ENCODE measurements around the gene OSBPL8.
"Not testable (repeated sequence)": the region's sequence is repeated elsewhere in the genome, so short reads cannot be mapped to it uniquely, and the experiment has no call there.

Gene OSBPL8

DNA sequence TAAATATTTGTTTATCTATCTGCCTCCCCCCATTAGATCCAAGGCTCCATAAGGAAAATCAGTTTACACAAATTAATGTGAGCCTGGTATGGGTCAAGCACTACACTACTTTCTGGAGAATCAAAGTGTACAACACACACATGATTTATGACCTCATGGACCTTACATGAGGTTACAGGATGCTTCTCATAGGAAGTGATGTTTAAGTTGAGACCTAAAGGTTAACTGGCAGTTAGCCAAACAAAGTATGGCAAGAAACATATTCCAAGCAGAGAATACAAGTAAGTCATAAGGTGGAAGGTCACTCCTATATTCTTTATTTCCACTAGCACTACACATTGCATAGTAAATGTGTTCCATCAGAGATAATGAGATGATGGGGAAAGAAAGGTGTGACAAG, 39.2 kb downstream of the OSBPL8 start:
- DNase-seq = no peak

DNA sequence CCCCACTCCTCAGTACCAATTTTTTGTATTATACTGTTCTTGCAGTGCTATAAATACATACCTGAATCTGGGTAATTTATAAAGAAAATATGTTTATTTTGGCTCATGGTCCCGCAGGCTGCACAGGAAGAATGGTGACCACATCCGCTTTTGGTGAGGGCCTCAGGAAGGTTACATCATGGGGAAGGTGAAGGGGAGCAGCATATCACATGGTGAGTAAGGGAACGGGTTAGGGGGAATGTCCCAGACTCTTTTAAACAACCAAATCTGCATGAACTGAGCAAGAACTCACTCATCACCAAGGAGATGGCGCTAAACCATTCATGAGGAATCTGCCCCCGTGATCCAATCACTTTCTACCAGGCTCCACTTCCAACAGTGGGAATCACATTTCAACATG, 40.0 kb downstream of the OSBPL8 start:
- DNase-seq = no peak

DNA sequence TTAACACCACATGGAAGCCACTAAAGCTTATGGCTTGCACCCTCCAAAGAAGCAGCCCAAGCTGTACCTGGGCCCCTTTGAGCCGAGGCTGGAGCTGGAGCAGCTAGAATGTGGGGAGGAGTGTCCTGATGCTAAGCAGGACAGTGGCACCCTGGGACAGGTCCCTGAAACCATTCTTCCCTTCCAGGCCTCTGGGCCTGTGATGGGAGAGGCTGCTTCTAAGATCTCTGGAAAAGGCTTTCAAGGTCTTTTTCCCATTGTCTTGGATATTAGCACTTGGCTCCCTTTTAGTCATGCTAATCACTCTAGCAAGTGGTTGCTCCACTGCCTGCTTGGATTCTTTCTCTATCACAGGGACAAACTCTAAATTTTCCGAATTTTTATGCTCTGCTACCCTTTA, 40.9 kb downstream of the OSBPL8 start:
- no peak for DNase-seq

DNA sequence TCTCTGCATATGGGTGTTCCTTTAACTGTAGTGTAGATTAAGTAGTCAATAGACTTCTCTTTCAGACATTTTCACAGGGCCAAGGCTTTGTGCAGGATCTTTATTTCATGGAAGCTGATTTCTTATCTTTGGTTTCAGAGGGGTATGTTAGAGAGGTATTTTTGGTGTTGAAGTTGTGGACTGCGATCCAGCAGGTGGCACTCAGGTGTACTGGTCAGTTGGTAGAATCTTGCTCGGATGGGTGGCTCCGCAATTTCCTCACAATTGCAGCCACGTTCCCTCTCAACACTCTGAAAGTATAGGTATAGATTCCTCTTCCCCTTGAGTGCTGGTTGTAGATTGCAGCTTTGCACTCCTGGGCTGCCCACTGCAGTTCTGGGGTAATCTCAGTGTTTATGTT, 44.3 kb downstream of the OSBPL8 start:
- no peak for DNase-seq

DNA sequence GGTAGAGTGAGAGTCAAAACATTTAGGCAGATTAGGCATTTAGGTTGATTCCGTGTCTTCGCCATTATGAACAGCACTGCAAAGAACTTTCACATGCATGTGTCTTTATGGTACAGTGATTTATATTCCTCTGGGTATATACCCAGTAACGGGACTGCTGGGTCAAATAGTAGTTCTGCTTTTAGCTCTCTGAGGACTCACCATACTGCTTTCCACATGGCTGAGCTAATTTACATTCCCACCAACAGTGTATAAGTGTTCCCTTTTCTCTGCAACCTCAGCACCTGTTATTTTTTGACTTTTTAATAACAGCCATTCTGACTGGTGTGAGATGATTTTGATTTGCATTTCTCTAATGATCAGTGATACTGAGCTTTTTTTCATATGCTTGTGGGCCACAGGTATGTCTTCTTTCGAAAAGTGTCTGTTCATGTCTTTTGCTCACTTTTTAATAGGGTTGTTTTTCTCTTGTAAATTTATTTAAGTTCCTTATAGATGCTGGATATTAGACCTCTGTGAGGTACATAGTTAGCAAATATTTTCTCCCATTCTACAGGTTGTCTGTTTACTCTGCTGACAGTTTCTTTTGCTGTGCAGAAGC, 48.4 kb downstream of the OSBPL8 start:
- not testable (repeated sequence) for DNase-seq

DNA sequence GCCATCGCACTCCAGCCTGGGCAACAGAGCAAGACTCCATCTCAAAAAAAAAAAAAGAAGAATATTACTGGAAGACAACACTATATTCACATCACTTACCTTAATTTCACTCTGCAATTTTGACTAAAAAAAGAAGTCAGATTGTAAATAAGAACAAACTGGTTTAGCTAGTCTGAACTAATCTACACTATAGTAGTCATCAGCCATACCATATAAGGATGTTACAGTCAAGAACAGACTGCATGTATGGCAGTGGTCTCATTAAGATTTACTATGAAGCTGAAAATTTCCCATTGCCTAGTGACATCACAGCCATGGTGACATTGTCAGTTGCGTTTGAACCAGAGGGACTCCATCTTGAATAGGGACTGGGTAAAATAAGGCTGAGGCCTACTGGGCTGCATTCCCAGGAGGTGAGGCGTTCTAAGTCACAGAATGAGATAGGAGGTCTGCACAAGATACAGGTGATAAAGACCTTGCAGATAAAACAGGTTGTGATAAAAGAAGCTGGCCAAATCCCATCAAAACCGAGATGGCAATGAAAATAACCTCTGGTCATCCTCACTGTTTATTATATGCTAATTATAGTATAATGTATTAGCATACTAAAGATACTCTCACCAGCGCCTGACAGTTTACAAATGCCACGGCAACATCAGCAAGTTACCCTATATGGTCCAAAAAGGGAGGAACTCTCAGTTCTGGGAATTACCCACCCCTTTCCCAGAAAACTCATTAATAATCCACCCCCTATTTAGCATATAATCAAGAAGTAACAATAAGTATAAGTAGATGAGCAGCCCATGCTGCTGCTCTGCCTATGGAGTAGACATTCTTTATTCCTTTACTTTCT, 51.2 kb downstream of the OSBPL8 start:
- no peak for DNase-seq

DNA sequence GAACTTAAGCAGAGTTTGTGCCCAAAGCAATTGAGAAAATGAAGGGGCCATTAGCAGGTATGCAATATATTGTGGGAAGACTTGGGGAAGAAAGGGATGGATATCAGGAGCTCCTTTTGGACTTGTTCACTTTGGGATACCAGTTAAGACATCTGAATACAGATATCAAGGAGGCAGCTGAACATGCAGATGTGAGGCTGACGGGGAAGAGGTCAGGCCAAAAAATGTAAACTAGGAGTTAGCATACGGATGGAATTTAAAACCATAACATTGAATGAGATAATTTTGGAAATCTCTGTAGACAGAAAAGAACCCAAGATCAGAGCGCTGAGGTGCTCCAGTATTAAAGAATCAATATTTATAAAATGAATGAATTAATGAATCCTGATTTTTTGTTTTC, 53.4 kb downstream of the OSBPL8 start:
- DNase-seq = no peak

DNA sequence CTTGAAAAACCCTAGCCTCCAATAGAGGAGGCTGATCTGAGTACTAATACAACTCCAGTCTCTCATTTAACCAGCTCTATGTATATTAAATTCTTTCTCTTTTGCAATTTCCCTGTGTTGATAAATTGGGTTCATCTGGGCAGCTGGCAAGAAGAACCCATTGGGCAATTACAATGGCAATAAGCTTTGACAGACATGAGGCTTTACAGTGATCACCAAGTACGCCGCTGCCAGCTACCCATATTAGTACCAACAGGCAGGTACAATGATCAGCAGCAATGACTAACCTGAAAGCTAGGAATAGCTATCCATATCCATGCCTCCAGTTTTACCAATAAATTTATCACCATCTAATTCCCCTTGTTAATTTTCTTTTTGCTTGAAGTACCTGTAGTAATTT, 54.5 kb downstream of the OSBPL8 start:
- DNase-seq = no peak

DNA sequence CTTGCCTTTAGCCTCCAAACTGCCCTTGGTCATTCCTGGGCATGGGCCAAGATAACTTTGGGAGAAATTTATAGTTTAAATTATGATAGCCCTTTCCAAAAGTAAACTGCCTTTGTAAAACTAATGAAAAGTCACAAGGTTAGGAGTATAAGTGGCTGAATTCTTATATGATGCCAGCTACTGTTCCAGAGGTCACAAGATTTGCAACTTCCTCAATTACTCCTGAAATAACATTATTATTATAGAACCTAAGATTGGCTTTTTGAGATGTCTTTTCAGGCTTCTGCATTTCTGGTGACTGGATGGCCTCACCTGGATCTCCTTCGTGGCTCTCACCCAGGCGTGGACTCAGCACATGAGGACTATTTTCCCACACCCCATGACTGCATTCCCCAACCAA, 55.0 kb downstream of the OSBPL8 start:
- DNase-seq = no peak

DNA sequence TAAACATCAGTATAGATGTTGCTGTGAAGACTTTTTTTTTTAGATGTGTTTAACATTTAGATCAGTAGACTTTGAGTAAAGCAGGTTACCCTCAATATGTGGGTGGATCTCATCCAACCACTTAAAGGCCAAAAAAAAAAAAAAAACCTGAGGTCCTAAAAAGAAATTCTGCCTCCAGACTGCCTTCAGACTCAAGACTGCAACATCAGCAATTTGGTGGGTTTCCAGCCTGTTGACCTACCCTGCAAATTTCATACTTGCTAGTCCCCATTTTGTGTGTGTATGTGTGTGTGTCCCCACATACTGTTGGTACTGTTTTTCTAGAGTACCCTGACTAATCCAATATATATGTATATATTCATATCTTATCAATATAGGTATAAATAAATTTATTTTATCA, 55.6 kb downstream of the OSBPL8 start:
- DNase-seq = no peak

DNA sequence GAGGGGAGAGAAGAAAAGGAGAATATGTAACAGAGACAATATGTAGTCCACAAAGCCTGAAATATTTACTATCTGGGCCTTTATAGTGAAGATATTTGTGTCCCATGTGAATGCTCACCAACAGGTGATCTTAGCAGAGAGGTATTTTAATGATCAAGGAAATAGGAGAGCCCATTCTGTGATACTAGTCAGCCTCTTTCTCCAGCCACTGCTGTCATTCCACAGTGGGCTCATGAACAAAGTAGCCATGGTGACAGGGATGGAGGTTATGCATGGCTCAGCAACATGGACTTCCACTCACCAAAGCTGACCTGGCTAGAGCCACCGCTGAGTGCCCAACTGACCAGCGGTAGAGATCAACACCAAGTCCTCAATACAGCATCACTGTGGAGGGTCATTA, 58.2 kb downstream of the OSBPL8 start:
- DNase-seq = no peak

DNA sequence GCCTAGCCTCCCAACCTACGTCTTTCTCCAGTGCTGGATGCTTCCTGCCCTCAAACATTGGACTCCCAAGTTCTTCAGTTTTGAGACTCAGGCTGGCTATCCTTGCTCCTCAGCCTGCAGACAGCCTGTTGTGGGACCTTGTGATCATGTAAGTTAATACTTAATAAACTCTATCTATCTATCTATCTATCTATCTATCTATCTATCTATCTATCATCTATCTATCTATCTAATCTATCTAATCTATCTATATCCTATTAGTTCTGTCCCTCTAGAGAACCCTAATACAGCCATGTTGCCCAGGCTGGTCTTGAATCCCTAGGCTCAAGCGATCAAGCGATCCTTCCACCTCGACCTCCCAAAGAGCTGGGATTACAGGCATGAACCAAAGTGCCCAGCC, 60.4 kb downstream of the OSBPL8 start:
- not testable (repeated sequence) for DNase-seq

DNA sequence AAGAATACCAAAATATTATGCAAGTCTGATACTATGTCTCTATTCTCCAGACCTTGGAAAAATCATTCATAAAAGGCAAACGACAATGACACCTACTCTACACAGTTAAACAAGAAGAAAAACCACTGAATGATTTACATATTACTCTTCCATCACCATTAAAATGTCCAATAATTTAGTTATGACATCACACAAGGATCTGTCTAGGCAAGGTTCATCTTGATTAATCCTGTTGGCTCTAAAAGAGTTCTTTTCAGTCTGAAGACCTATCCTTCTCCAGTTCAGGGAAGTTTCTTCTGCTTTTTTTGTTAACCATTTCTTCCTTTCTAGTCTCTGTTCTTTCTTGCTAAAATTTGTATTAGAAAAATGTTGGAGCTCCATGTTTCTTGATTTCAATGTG, 64.0 kb downstream of the OSBPL8 start:
- DNase-seq = no peak

DNA sequence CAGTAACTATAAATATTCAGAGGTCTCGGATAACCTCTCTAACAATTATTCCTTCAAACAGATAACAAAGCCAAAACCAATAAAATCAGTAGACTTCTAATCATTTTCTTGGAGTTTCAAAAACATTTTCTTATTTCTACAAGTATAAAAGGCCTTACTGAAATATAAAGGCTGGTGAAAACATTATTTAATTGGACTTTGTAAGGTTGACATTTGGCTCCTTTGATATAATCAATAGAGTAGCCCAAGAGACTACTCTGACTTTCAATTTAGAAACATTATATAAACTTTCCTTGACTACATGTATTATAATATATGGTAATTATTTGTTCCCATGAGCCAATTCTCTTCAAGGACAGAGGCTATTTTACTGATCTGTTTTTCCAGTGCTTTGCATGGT, 68.3 kb downstream of the OSBPL8 start:
- no peak for DNase-seq

DNA sequence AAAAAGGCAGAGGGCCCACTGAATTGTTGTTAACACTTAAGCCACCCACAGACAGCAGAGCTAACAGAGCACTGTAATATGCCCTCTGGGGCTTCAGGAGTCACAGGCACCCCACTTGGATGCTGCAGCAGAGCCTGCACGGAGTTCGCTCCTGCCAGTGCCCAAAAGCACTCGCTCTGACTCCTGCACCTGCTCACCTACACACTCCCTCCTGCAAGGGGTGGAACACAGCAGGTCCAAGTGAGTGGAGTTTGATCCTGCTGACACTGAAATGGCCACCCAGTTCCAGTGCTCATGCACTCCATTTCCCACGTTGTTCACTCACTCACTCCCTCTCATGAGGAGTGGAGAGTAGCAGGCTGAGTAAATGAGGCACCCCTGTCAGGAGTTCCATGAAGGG, 68.8 kb downstream of the OSBPL8 start:
- DNase-seq = no peak

DNA sequence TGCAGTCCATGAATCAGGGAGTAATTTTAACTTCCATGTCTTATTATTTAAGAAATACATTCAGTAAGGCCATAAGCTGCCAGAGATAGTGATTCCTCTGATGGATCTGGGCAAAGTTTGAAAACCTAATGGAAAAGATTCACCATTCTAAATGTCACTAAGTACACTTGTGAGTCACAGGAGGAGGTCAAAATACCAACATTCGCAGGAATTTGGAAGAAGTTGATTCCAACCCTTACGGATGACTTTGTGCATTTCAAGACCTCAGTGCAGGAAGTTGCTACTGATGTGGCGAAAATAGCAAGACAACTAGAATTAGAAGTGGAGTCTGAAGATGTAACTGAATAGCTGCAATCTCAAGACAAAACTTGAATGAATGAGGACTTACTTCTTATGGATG, 69.8 kb downstream of the OSBPL8 start:
- no peak for DNase-seq

DNA sequence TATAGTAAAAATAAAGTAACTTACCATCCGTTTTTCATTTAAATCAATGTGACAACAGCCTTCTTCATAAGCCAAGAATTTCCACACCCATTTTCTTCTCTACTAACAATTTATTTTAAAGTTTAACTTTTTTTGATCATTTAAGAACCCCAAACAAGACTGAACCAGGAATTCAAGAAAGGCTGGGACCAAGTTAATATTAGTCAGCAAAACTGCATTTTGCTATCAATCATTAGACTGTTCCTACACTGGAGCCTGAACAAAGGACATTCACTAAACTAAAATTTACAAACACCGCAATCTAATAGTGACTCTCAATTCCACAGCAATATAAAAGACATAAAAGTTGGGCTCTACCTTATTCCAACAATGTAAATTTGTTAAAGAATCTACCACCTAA, 73.6 kb downstream of the OSBPL8 start:
- no peak for DNase-seq

DNA sequence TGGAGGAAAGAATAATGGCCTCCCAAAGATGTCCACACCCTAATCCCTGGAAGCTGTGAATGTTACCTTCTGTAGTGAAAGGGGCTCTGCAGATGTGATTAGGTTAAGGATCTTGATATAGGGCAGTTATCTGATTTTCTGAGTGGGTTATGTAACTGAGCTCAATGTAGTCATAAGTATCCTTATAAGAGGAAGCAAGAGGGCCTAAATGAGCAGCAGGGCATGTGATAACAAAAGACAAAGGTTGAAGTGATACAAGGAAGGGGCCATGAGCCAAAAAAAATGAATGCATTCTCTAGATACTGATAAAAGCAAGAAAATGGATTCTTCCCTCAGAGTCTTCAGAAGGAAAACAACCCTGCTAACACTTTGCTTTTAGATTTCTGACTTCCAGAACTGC, 78.8 kb downstream of the OSBPL8 start:
- DNase-seq = no peak

DNA sequence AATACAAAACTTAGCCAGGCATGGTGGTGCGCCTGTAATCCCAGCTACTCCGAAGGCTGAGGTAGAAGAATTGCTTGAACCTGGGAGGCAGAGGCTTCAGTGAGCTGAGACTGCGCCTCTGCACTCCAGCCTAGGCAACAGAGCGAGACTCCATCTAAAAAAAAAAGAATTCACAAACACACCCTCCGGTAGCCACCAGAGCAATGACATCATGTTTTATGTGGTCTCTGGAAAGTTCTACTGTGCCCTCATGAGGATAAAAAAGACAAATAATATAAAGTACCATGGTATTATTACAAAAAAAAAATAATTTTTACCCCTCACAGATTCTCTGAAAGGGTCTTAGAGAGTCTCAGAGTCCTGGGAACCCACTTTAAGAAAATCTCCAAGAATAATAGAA, 81.5 kb downstream of the OSBPL8 start:
- no peak for DNase-seq

DNA sequence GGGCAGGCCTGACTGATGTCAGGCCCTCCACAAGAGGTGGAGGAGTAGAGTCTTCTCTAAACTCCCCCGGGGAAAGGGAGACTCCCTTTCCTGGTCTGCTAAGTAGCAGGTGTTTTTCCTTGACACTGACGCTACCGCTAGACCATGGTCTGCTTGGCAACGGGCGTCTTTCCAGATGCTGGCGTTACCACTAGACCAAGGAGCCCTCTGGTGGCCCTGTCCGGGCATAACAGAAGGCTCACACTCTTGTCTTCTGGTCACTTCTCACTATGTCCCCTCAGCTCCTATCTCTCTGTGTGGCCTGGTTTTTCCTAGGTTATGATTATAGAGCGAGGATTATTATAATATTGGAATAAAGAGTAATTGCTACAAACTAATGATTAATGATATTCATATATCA, 86.7 kb downstream of the OSBPL8 start:
- not testable (repeated sequence) for DNase-seq

DNA sequence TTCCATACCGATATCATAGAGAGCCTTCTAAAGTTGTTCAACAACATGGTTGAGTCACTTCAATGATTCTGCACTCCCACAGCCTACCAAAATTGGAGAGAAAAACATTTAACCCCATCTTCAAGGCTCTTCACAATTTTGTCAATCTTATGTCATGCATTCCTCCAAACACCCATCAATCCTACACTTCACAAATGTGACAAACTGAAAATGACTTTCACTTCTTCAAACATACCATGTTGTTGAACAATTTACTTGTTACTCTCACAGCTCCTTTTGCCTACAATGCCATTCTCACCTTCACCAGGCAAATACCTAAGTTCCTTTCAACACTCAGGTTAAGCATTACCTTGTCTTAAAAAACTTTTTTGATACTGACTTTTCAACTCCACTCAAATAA, 88.0 kb downstream of the OSBPL8 start:
- DNase-seq = no peak

DNA sequence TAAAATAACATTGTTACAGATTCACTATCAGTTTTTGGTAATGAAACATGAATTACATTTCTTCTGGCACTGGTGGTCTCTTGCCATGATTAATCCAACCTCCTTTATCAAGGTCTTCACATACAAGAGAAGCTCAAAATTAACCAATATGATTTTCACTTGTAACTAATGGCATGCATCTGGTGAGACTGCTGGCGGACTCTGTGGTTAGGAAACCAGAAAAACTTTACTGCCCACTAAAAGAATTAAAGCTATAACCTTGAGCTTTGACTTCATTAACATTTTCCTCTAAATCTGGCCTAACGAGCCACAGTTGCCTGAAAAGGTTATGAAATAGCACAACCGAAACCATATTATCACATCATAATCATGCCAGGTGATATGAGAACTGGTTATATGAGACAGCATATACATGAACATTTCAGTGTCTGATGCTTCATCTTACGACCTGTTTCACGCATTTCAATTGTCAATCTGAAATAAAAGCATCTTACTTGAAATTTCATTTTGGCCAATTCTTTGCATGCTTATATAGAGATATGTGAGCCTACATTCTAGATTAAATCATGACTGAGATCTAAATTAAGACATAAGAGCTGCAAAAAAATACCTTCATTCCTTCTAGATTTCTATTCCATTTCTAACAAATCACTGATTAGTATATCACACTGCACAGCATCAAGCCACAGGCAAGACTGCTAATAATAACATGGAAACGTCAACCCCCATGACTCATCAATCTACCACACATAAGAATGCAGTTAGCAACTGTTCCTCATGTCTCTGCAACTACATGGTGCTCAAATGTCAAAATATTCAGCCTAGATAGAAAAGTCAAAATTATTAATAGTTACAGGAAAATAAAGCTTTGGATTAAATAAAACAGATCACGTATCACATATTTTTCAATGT, 89.3 kb downstream of the OSBPL8 start:
- DNase-seq = no peak

DNA sequence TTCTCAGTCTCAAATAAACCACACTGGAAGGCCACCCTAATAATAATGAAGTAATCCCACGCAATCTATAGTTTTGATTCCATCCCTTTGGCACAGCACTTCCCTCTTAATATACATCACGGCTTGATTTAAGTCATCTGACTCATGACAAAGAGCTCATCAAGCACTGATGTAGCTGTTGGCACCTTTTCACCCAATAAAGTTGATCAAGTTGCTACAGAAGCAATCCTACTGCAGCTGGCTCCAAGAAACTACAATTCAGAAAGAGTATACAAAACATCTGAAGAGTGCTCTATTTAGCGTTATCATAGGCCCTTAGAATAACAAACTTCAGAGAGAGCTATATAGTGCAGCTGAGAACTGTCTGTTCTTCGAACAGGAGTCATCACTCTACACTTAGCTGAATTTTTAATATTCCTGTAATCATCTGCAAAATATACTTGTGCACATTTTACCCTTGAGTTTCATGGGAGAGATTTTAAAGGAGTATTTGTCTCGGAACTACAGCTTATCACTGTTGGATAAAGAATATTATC, 94.9 kb downstream of the OSBPL8 start:
- DNase-seq = no peak

All from activated naive CD4-positive, alpha-beta T cell treated with Interleukin-2 at 50 U/mL for 16 hours (primary cell).